ENCODE measurements around the gene ETV7. TPM values are rescaled to one million over a fixed set of nuclear protein-coding genes. Genes with fewer than 3 reads are reported as not detected.

Gene ETV7
- total RNA-seq, 3 donors from 2014 or later: 0.44 to 0.98 (median 0.80) TPM

DNA sequence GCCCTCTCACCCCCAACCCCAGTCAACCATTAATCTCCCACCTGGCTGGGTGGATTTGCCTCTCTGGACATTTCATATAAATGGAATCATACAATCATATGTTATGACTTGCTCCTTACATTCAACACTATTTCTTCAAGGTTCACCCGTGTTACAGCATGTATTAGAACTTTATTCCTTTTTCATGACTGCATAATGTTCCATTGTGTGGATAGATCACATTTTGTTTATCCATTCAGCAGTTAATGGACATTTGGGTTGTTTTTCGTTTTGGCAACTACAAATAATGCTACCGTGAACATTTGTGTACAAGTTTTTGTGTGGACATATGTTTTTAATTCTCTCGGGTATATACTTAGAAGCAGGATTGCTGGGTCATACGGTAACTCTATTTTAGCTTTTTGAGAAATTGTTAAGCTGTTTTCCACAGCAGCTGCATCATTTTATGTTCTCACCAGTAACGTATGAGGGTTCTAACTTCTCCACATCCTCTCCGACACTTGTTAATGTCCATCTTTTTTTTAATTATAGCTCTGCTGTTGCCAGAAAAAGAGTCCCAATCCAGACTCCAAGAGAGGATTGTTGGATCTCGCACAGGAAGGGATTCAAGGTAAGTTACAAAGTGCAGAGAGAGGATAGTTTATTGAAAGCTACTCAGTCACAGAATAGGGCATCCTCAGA lies 34.9 kb downstream of the ETV7 start:
- Histone ChIP-seq H3K4me1 (no peaks in the 10 kb centered on the region), H3K27me3 (no peaks in the 10 kb centered on the region), H3K27ac (no peak overlapping the region), H3K9me3 (no peaks in the 10 kb centered on the region), H3K4me3 (no peak overlapping the region), H3K36me3 (no peaks in the 10 kb centered on the region)
- intact Hi-C loops (cut with DNase I; ENCODE audit: low total_unique reads): no loop called here
- TF ChIP-seq POLR2A (IDR thresholded peaks at IDR 0.05) (no peak), CTCF (IDR thresholded peaks at IDR 0.05) (no peak), POLR2AphosphoS5 (IDR thresholded peaks at IDR 0.05) (no peak)
- no peak for DNase-seq (ENCODE audit: low spot score in 2 of 2)

GRCh38 chr6:36350681-36351571 lies 36.5 kb downstream of the ETV7 start:
- intact Hi-C loops (cut with DNase I; ENCODE audit: low total_unique reads): no loop called here
- no peak overlapping the region for H3K4me3 ChIP-seq
- H3K36me3 ChIP-seq: no peaks in the 10 kb centered on the region
- DNase-seq (ENCODE audit: low spot score in 2 of 2): no peak
- H3K27ac ChIP-seq: peak overlapping the region in 1 of 2 donors; percentile 71
- H3K4me1 ChIP-seq: no peaks in the 10 kb centered on the region
- H3K27me3 ChIP-seq: no peaks in the 10 kb centered on the region
- H3K9me3 ChIP-seq: no peaks in the 10 kb centered on the region
- no peak for TF ChIP-seq POLR2A (IDR thresholded peaks at IDR 0.05)
- no peak for TF ChIP-seq CTCF (IDR thresholded peaks at IDR 0.05)
- no peak for TF ChIP-seq POLR2AphosphoS5 (IDR thresholded peaks at IDR 0.05)

DNA sequence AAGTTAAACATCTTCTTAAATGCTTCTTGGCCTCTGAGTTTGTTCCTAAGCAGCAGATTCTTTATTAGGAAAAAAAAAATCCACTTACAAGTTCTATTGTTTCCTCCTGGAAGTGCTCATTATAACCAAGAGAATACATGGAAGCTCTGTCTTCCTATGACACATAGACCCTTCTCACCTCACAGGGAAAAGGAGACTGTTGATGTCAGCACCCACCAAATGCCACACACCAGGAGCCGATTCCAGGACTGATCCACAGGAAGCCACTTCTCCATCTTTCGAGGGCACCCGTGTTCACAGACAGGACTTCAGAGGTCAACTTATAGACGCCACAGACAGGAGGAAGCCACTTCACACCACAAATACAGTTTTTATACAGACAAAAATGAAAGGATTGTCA lies 37.4 kb downstream of the ETV7 start:
- no peak for DNase-seq (ENCODE audit: low spot score in 2 of 2)
- H3K27ac ChIP-seq: peak overlapping the region in 1 of 2 donors; percentile 71

DNA sequence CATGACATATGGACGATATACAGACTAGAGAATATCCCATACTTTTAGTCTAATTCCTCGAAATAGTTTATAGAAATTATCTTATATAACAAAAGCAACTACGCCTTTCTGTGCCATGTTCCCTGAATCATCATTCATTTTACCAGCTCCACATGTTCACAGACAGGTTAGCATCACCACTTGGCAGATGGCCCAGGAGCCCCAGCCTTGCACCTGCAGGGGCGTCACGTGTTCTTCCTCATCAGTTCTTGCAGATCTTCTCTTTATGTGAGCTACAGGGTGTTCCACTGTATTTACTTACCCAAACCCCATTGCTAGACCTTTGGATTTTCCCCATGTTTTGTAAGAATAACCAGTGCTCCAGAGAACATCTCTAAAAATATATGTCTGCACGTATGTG lies 38.2 kb downstream of the ETV7 start:
- intact Hi-C loops (cut with DNase I; ENCODE audit: low total_unique reads): no loop called here
- no peaks in the 10 kb centered on the region for H3K27me3 ChIP-seq
- H3K4me1 ChIP-seq: no peaks in the 10 kb centered on the region
- no peak for TF ChIP-seq CTCF (IDR thresholded peaks at IDR 0.05)
- no peak for TF ChIP-seq POLR2AphosphoS5 (IDR thresholded peaks at IDR 0.05)
- TF ChIP-seq POLR2A (IDR thresholded peaks at IDR 0.05): no peak
- H3K9me3 ChIP-seq: no peaks in the 10 kb centered on the region
- no peak overlapping the region for H3K27ac ChIP-seq
- no peak for DNase-seq (ENCODE audit: low spot score in 2 of 2)
- no peak overlapping the region for H3K4me3 ChIP-seq
- H3K36me3 ChIP-seq: no peaks in the 10 kb centered on the region

More for the DNA sequence above, 37.4 kb downstream of the ETV7 start:
- H3K4me3 ChIP-seq: no peak overlapping the region
- intact Hi-C loops (cut with DNase I; ENCODE audit: low total_unique reads): no loop called here
- H3K9me3 ChIP-seq: no peaks in the 10 kb centered on the region
- H3K27me3 ChIP-seq: no peaks in the 10 kb centered on the region
- no peak for TF ChIP-seq POLR2A (IDR thresholded peaks at IDR 0.05)
- no peaks in the 10 kb centered on the region for H3K36me3 ChIP-seq
- no peaks in the 10 kb centered on the region for H3K4me1 ChIP-seq

- H3K27ac ChIP-seq: no peak overlapping the region
- no peaks in the 10 kb centered on the region for H3K9me3 ChIP-seq
- no peaks in the 10 kb centered on the region for H3K27me3 ChIP-seq
- H3K36me3 ChIP-seq: no peaks in the 10 kb centered on the region
- no peak for TF ChIP-seq POLR2A (IDR thresholded peaks at IDR 0.05)
- TF ChIP-seq CTCF (IDR thresholded peaks at IDR 0.05): no peak
- TF ChIP-seq POLR2AphosphoS5 (IDR thresholded peaks at IDR 0.05): no peak
- no peaks in the 10 kb centered on the region for H3K4me1 ChIP-seq
- no peak for DNase-seq (ENCODE audit: low spot score in 2 of 2)
- no peak overlapping the region for H3K4me3 ChIP-seq
- intact Hi-C loops (cut with DNase I; ENCODE audit: low total_unique reads): no loop called here
Measured at GRCh38 chr6:36347621-36348020, 39.8 kb downstream of the ETV7 start.

All from breast epithelium (tissue), 4 donors.